Activated CD8-positive, alpha-beta memory T cell treated with anti-CD3 and anti-CD28 coated beads, Interleukin-2, amount 10 ng/mL, durations not matched to agents 7 days and 5 days (primary cell): ENCODE measurements around the gene SEC23IP. TPM values are rescaled to one million over a fixed set of nuclear protein-coding genes. Genes with fewer than 3 reads are reported as not detected.
"Not testable (repeated sequence)": the region's sequence is repeated elsewhere in the genome, so short reads cannot be mapped to it uniquely, and the experiment has no call there.

ENCODE experiments used
- ATAC-seq: fragments of 150-1000 bp; cut with Tn5 transposase; one replicate; pipeline ENCODE4 v1.10.0; 2021; ENCODE audit warnings: moderate library complexity
- CTCF ChIA-PET: fragments of 350-600 bp; sonication (Branson Sonifier 250); formaldehyde crosslinking; loops from one replicate; lab custom pipeline; 2021; ENCODE audit warnings: antibody characterized with exemption; lab: Charles Lee
- DNase-seq: peaks from one replicate; pipeline ENCODE4 v3.0.0-alpha.2; 2020
- H3K27ac Mint-ChIP-seq: one replicate; pipeline ENCODE4 v1.8.0; 2021; ENCODE audit warnings: mild to moderate bottlenecking, mixed read lengths
- H3K27me3 Mint-ChIP-seq: one replicate; pipeline ENCODE4 v1.8.0; 2021; ENCODE audit warnings: mixed read lengths
- H3K36me3 Mint-ChIP-seq: one replicate; pipeline ENCODE4 v1.8.0; 2021; ENCODE audit warnings: mild to moderate bottlenecking, mixed read lengths
- H3K4me1 Mint-ChIP-seq: one replicate; pipeline ENCODE4 v1.8.0; 2021; ENCODE audit warnings: mixed read lengths
- H3K4me3 Mint-ChIP-seq: one replicate; pipeline ENCODE4 v1.8.0; 2021; ENCODE audit warnings: mild to moderate bottlenecking, moderate library complexity, mixed read lengths
- H3K9me3 Mint-ChIP-seq: one replicate; pipeline ENCODE4 v1.8.0; 2022; ENCODE audit warnings: low read depth, mixed read lengths
- total RNA-seq, 2 experiments: library from RNA; stranded (reverse); gene quantifications; one replicate each; pipeline ENCODE4 v1.2.3, GENCODE V29; 2021

The SEC23IP gene
- total RNA-seq, 2 experiments from 2014 or later, result 62.9 to 72.8 TPM

DNA sequence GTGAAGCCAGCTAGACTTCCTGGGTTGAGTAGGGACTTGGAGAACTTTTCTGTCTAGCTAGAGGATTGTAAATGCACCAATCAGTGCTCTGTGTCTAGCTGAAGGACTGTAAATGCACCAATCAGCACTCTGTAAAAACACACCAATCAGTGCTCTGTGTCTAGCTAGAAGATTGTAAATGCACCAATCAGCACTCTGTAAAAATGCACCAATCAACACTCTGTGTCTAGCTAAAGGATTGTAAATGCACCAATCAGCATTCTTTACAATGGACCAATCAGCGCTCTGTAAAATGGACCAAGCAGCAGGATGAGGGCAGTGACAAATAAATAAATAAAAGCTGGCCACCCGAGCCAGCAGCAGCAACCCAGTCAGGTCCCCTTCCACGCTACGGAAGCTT lies 2.2 kb upstream of the SEC23IP start:
- not testable (repeated sequence) for H3K4me3 Mint-ChIP-seq, H3K9me3 Mint-ChIP-seq, H3K27ac Mint-ChIP-seq, H3K27me3 Mint-ChIP-seq, DNase-seq, ATAC-seq
- peaks cover 21% of the 10 kb centered on the region for H3K4me1 Mint-ChIP-seq
- CTCF ChIA-PET, result interaction anchor here (0.8 kb wide), 1 partner anchor 17 kb away, joined by 3 read pairs; the partner anchor contains the start of gene MCMBP
- H3K36me3 Mint-ChIP-seq, result peaks cover 13% of the 10 kb centered on the region

DNA sequence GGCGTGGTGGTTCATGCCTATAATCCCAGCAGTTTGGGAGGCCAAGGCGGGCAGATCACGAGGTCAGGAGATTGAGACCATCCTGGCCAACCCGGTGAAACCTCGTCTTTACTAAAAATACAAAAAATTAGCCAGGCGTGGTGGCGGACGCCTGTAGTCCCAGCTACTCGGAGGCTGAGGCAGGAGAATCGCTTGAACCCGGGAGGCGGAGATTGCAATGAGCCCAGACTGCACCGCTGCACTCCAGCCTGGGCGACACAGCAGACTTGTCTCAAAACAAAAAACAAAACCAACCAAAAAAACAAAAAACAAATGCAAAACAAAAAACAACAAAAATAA lies 712 bp upstream of the SEC23IP start:
- not testable (repeated sequence) for H3K9me3 Mint-ChIP-seq, DNase-seq, H3K27me3 Mint-ChIP-seq, ATAC-seq
- CTCF ChIA-PET, result interaction anchor here (1.1 to 2.7 kb wide), 2 partner anchors 19 to 32 kb away, joined by 3 to 18 read pairs; partner anchors contain the start of gene MCMBP
- peaks cover 31% of the 10 kb centered on the region for H3K4me1 Mint-ChIP-seq
- H3K4me3 Mint-ChIP-seq, result peak overlapping the region; percentile 97
- peaks cover 14% of the 10 kb centered on the region for H3K36me3 Mint-ChIP-seq
- peak overlapping the region; percentile 95 for H3K27ac Mint-ChIP-seq

GRCh38 chr10:119893074-119893473 lies 544 bp downstream of the SEC23IP start:
- H3K27me3 Mint-ChIP-seq, result peaks cover 5% of the 10 kb centered on the region
- H3K36me3 Mint-ChIP-seq, result peaks cover 17% of the 10 kb centered on the region
- peaks cover 37% of the 10 kb centered on the region for H3K4me1 Mint-ChIP-seq
- H3K27ac Mint-ChIP-seq, result peak overlapping the region; percentile 95
- peak overlapping the region; percentile 97 for H3K4me3 Mint-ChIP-seq
- peak; percentile 2 for ATAC-seq
- H3K9me3 Mint-ChIP-seq, result no peaks in the 10 kb centered on the region
- CTCF ChIA-PET, result interaction anchor here (1.0 to 2.7 kb wide), 2 partner anchors 12 to 21 kb away, joined by 3 to 18 read pairs; partner anchors contain the start of gene MCMBP
- DNase-seq, result no peak

DNA sequence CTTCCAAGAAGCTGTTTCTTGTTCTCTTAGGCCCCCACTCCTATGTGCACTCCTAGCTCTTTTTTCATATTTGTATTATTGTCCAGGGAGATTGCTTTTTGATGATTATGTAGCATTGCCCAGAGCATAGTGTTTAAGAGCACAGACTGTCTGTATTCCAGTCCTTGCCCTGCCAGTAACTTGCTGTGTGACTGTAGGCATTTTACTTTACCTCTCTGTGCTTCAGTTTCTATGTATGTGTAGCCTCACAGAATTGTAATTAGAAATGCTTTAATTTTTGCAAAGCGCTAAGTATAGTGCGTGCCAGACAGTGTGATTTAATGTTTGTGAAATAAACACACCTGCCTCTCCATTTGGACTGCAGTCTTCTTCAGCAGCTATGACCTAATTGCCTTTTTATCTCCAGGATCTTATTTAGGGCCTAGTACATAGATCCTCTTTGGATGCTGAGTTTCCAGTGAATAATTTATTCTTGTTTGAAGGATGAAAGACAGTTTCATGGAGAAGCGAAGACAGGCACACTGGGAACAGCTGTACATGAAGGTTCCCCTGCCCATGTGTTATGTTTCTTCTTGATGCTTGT lies 1.4 kb downstream of the SEC23IP start:
- Mint-ChIP-seq H3K27me3 (peaks cover under 1% of the 10 kb centered on the region), H3K27ac (peak overlapping the region; percentile 7), H3K4me3 (peak overlapping the region; percentile 55), H3K4me1 (peaks cover 45% of the 10 kb centered on the region), H3K36me3 (peaks cover 25% of the 10 kb centered on the region), H3K9me3 (no peaks in the 10 kb centered on the region)
- DNase-seq, result no peak
- no peak for ATAC-seq
- CTCF ChIA-PET, result interaction anchor here (1.2 kb wide), 1 partner anchor 29 kb away, joined by 3 read pairs; no protein-coding TSS in a partner anchor

DNA sequence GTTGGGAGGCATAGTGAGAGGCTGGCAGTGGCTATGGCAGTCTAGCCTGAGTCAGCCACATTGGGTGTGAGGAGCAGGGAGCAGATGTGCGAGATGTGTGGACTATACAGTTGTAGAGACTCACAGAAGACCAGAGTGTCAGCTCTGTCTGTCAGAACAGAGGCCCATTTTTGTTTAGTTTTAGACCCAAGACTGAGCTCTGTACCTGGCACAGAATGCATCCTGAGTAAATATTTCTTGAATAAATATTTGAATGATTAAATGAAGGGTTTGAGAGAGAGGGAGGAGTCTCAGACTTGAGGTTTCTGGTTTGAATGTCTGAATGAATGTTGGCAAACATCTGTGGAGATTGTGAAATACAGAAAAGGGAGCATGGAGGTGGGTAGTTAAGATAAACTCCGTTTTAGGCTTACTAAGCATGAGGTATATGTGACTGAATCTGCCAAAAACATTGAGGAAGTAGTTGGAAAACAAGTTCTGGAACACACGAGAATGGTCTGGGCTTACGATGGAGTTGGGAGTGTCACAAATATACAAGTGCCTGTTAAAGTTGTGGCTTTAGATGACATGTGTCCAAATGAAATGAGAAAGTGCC lies 3.6 kb downstream of the SEC23IP start:
- peaks cover 48% of the 10 kb centered on the region for H3K4me1 Mint-ChIP-seq
- H3K4me3 Mint-ChIP-seq, result no peak overlapping the region
- H3K27me3 Mint-ChIP-seq, result no peaks in the 10 kb centered on the region
- peaks cover 28% of the 10 kb centered on the region for H3K36me3 Mint-ChIP-seq
- no peak for ATAC-seq
- no peak overlapping the region for H3K27ac Mint-ChIP-seq
- H3K9me3 Mint-ChIP-seq, result no peaks in the 10 kb centered on the region
- DNase-seq, result no peak
- CTCF ChIA-PET, result no interaction called here

GRCh38 chr10:119896937-119897770 lies 4.6 kb downstream of the SEC23IP start:
- Mint-ChIP-seq H3K4me1 (peaks cover 47% of the 10 kb centered on the region), H3K9me3 (no peaks in the 10 kb centered on the region), H3K36me3 (peaks cover 29% of the 10 kb centered on the region), H3K27ac (no peak overlapping the region), H3K4me3 (no peak overlapping the region), H3K27me3 (no peaks in the 10 kb centered on the region)
- ATAC-seq (no peak), DNase-seq (no peak)
- CTCF ChIA-PET, result no interaction called here

DNA sequence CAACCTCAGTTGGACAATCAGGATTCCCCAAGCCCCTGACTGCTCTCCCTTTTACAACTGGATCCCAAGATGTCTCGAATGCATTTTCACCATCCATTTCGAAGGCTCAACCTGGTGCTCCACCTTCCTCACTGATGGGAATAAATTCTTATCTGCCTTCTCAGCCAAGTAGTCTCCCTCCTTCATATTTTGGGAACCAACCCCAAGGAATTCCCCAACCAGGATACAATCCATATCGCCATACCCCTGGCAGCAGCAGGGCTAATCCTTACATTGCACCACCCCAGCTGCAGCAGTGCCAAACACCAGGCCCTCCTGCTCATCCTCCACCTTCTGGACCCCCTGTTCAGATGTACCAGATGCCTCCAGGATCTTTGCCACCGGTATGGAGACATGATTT lies 6.0 kb downstream of the SEC23IP start:
- DNase-seq (no peak), ATAC-seq (no peak)
- no peaks in the 10 kb centered on the region for H3K27me3 Mint-ChIP-seq
- CTCF ChIA-PET, result no interaction called here
- H3K27ac Mint-ChIP-seq, result no peak overlapping the region
- peaks cover 41% of the 10 kb centered on the region for H3K4me1 Mint-ChIP-seq
- peaks cover 33% of the 10 kb centered on the region for H3K36me3 Mint-ChIP-seq
- no peaks in the 10 kb centered on the region for H3K9me3 Mint-ChIP-seq
- H3K4me3 Mint-ChIP-seq, result no peak overlapping the region

- Mint-ChIP-seq H3K9me3 (no peaks in the 10 kb centered on the region), H3K27ac (no peak overlapping the region), H3K4me3 (no peak overlapping the region), H3K36me3 (peaks cover 39% of the 10 kb centered on the region), H3K27me3 (no peaks in the 10 kb centered on the region), H3K4me1 (peaks cover 1% of the 10 kb centered on the region)
- CTCF ChIA-PET, result no interaction called here
- DNase-seq, result no peak
- no peak for ATAC-seq
Observed at GRCh38 chr10:119903946-119904666, 11.6 kb downstream of the SEC23IP start.

DNA sequence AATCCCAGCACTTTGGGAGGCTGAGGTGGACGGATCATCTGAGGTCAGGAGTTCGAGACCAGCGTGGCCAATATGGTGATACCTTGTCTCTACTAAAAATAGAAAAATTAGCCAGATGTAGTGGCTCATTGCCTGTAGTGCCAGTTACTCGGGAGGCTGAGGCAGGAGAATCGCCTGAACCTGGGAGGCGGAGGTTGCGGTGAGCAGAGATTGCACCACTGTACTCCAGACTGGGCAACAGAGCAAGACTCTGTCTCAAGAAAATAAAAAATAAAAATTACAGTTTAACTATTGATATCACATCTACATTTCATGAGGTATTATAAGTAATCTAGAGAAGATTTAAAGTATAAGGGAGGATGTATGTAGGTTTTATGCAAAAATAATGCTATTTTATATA lies 15.2 kb downstream of the SEC23IP start:
- H3K4me1 Mint-ChIP-seq, H3K9me3 Mint-ChIP-seq, ATAC-seq, DNase-seq, H3K4me3 Mint-ChIP-seq, CTCF ChIA-PET, H3K27ac Mint-ChIP-seq, H3K27me3 Mint-ChIP-seq: not testable (repeated sequence)
- peaks cover 39% of the 10 kb centered on the region for H3K36me3 Mint-ChIP-seq

DNA sequence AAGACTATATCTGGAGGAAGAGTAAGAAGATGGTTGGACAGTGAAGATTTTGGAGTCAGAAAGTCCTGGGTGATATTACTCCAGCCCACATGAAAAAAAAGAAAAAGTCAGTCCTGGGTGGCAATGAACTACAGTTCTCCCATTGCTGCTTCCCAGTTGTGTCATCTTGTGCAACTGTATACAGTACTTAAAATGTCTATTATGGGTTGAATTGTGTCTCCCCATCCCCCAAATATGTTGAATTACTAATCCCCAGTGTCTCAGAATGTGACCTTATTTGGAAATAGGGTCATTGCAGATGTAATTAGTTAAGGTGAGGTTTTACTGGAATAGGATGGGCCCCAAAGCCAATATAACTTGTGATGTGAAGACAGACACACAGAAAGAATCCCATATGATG lies 15.6 kb downstream of the SEC23IP start:
- Mint-ChIP-seq H3K4me3 (no peak overlapping the region), H3K9me3 (no peaks in the 10 kb centered on the region), H3K4me1 (no peaks in the 10 kb centered on the region), H3K36me3 (peaks cover 38% of the 10 kb centered on the region), H3K27me3 (no peaks in the 10 kb centered on the region), H3K27ac (no peak overlapping the region)
- ATAC-seq, result no peak
- CTCF ChIA-PET, result no interaction called here
- DNase-seq, result no peak

GRCh38 chr10:119910689-119911088 lies 18.2 kb downstream of the SEC23IP start:
- no peaks in the 10 kb centered on the region for H3K4me1 Mint-ChIP-seq
- no peaks in the 10 kb centered on the region for H3K27me3 Mint-ChIP-seq
- H3K9me3 Mint-ChIP-seq, result no peaks in the 10 kb centered on the region
- peaks cover 26% of the 10 kb centered on the region for H3K36me3 Mint-ChIP-seq
- DNase-seq (no peak), ATAC-seq (no peak)
- CTCF ChIA-PET, result no interaction called here
- no peak overlapping the region for H3K27ac Mint-ChIP-seq
- H3K4me3 Mint-ChIP-seq, result no peak overlapping the region

DNA sequence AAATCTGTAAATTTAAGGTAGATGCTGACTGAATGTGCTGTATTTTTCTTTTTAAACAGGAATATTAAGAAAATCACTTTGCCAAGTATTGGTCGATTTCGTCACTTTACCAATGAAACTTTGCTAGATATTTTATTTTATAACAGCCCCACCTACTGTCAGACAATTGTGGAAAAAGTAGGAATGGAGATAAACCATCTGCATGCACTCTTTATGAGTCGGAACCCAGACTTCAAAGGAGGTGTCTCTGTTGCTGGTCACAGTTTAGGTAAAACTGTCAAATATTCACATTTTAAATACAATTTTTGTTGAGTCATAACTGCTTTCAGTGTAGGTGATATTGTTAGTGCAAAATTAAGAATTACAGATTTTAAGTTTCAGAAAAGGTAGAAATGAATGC lies 25.2 kb downstream of the SEC23IP start:
- H3K9me3 Mint-ChIP-seq, result no peaks in the 10 kb centered on the region
- H3K27ac Mint-ChIP-seq, result no peak overlapping the region
- peaks cover 16% of the 10 kb centered on the region for H3K4me1 Mint-ChIP-seq
- H3K36me3 Mint-ChIP-seq, result peaks cover 49% of the 10 kb centered on the region
- CTCF ChIA-PET, result no interaction called here
- no peak for DNase-seq
- H3K4me3 Mint-ChIP-seq, result no peak overlapping the region
- no peak for ATAC-seq
- no peaks in the 10 kb centered on the region for H3K27me3 Mint-ChIP-seq

DNA sequence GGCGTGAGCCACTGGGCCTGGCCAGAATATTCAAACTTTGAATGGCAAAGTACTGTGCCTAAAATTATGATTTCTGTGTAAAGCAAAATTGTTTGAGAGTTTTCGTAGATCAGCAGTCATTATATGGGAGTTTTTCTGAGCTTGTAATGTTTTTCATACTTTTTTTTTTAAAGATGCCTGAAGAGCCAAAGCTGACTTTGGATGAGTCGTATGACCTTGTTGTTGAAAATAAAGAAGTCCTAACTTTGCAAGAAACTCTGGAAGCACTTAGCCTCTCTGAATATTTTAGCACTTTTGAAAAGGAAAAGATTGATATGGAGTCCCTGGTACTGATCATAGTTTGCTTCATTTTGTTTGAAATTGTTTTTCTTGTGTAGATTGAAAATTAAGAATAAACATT lies 26.7 kb downstream of the SEC23IP start:
- ATAC-seq (no peak), DNase-seq (no peak)
- CTCF ChIA-PET, result no interaction called here
- Mint-ChIP-seq H3K9me3 (no peaks in the 10 kb centered on the region), H3K36me3 (peaks cover 50% of the 10 kb centered on the region), H3K4me3 (no peak overlapping the region), H3K27me3 (no peaks in the 10 kb centered on the region), H3K27ac (peak overlapping the region; percentile 69), H3K4me1 (peaks cover 16% of the 10 kb centered on the region)
